Colon (tissue), 2 donors: ENCODE data around the gene LIMS2.

Source experiments
- FAIRE-seq: peaks from 2 replicates; lab custom pipeline; 2012; peaks lifted over from hg19 to GRCh38; lab: Jason Lieb, UNC
- donor health status: control.
- donor health status: control.

LIMS2 gene

DNA sequence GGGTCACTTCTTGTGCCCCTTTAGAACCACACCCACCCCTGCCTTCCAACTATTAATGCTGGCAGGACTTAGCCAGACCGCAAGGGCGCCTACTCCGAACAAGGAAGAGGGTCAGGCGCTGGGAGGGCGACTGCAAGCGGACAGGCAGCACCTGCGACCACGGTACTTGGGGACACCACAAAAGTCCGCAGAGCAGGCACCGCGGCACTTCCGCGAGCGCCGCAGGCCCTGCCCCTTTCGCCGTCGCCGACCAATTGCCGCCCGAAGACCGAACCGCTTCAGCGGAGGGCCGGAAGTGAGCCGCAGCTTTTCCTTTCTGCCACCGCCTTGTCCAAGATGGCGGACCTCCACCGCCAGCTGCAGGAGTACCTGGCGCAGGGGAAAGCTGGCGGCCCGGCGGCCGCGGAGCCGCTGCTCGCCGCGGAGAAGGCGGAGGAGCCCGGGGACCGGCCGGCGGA, 25.9 kb upstream of the LIMS2 start, which contains the start of gene SFT2D3:
Gene SFT2D3, plus strand, starts transcription at position 305 of the 458 bp plus-strand sequence. Its CDS starts 32 bp downstream, at position 337.
- FAIRE-seq: no peak

DNA sequence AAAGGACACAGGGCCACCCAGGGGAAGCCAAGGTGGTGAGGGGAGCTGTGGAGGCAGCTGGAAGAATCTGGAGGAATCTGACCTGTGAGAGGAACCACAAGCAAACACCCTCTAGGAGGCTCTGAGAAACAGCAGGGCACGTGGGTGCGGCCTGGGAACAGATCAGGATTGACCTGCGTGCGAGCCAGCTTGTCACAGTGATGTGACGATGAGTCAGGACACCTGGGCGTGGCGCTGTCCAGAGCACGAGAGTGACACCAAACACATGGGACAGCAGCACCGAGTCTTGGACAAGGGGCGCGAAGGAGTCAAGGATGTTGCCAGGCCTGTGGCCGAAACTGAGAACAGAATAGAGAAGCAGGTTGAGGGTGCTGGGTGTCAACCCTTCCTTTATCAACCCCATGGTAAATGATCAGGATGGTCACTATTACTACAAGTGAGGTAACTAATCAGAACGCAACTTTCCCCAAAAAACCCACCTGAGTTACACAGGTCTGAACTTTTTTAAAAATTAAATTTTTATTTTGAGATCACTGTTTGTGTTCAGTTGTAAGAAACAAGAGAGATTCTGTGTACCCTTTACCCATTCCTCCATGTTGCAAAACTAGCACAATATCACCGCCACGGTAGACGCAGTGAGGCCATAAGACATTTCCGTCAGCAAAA, 25.3 kb upstream of the LIMS2 start:
- no peak for FAIRE-seq

DNA sequence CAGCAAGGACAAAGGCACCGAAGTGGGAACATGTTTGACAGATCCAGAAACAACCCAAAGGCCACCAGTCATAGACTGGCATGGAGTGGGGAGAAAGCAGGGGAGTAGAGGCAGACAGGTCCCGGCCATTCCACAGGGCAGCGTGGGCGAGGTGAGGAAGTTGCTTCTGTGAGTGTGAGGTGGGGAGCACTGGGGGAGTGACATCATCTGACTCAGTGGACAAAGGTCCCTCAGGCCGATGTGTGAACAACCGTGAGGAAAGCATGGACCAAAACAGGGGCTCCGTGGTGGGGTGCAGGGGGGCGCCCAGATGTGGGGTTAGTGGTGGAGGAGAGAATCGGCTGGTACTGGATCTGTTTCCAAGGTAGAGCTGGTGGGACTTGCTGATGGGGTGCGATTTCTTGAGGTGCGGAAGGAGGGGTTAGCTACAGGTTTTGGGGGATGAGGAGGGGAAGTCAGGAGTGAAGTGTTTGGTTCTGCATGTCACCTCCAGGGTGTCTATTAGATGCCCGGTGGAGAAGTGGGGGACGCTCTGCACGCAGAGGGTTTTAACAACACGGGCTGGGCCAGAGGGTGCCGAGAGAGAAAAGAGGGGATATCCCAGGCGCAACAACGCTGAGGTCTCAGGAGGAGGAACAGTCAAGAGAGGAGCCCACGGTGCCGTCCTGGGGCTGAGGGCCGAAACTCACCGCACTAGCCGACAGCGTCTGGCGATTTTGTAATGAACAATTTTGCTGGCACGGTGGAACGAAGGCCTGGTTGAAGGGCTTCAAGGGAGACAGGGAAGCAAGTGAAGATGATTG, 23.4 kb upstream of the LIMS2 start:
- no peak for FAIRE-seq

- FAIRE-seq: no peak
Observed at GRCh38 chr2:127697482-127698180, 22.3 kb upstream of the LIMS2 start.

- no peak for FAIRE-seq
Observed at GRCh38 chr2:127695491-127696472, 20.5 kb upstream of the LIMS2 start.

- no peak for FAIRE-seq
Observed at GRCh38 chr2:127694986-127695385, 19.7 kb upstream of the LIMS2 start.

DNA sequence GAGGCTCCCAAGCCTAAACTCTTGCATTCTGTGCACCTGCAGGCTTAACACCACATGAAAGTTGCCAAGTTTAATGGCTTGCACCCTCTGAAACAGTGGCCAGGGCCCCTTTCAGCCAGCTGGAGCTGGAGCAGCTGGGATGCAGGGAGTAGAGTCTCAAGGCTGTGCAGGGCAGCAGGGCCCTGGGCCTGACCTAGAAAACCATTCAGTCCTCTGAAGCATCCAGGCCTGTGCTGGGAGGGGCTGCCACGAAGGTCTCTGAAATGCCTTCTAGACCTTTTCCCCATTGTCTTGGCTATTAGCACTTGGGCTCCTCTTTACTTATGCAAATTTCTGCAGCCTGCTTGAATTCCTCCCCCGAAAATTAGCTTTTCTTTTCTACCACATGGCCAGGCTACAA, 15.4 kb upstream of the LIMS2 start:
- FAIRE-seq: no peak

- no peak for FAIRE-seq
Observed at GRCh38 chr2:127688405-127688804, 13.1 kb upstream of the LIMS2 start.

- FAIRE-seq: no peak
Observed at GRCh38 chr2:127685410-127686080, 10.2 kb upstream of the LIMS2 start.

GRCh38 chr2:127683757-127684156, 8.4 kb upstream of the LIMS2 start:
- FAIRE-seq: no peak

DNA sequence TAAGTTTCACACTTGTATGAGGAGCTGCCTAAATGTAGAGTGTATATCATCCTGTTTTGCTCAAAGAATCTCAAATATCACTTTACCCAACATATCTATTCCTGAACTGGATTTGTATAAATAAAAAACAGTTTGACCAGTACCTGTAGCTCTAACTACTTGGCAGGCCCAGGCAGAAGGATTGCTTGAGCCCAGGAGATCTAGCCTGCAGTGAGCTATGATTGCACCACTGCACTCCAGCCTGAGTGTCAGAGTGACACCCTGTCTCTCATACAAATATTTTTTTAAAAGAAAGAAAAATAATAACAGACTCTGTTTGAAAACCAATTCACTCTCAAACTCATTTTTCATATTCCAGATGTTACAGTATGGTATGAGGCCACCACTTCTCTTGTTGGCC, 7.7 kb upstream of the LIMS2 start:
- FAIRE-seq: no peak

DNA sequence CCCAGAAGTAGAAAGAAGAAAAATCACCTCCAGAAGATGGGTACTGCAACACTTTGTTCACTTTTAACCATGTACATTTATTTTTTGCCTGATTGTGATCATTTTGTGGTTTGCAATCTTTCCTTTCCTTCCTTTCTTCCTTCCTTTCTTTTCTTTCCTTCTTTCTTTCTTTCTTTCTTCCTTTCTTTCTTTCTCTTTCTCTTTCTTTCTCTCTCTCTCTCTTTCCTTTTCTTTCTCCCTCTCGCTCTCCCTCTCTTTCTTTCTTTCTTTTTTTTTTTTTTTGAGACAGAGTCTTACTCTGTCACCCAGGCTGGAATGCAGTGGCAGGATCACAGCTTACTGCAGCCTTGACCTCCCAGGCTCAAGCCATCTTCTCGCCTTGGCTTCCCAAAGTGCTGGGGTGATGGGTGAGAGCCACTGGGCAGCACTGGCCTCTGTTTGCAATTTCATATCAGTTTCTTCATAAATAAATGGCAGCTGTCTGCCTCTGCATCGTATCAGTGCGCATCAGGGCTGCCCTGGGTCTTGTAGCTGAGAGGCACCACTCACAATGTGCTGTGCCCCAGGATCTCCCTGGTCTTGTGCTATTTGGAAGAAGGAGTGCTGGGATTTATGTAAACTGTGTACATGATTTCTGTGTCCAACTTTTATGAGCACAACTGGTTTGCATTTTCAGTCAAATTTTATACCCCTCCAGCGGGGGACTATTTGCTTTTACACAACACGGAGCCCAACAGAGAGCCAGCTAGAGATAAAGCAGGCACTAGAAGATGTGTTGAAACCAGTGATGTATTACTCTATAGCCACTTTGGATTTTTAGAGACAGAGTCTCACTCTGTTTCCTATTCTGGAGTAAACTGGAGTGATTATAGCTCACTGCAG, 6.9 kb upstream of the LIMS2 start:
- FAIRE-seq: no peak

- FAIRE-seq: no peak
Observed at GRCh38 chr2:127681288-127681804, 6.0 kb upstream of the LIMS2 start.

DNA sequence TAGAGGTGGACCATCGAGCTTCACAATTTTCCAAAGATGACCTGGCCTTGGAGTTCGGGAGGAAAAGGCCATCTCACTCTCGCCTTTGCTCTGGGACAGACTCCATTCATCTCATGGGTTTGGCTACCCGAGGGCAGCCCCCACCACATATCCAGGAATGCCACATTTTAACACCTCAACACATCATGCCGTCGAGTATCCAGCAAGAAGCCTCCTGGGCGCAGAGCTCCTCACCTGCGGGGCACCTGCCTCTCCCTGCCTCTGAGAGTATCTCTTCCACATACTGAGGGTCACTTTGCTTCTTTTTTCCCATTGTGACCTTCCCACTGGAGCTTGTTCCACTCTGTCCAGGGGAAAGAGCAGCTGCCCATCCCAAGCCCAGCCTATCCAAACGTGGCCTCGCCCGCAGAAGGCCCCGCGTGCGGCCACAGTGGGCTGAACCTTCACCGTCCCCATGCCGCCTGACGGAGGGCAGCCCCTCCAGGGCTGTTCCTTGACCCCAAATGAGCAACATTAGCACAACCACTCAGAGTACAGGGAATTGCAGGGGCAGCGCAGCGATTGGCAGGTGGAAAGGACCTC, 5.5 kb upstream of the LIMS2 start:
- FAIRE-seq: no peak

- FAIRE-seq: no peak
Observed at GRCh38 chr2:127679680-127680361, 4.5 kb upstream of the LIMS2 start.

- FAIRE-seq: no peak
Observed at GRCh38 chr2:127678991-127679390, 3.7 kb upstream of the LIMS2 start.

DNA sequence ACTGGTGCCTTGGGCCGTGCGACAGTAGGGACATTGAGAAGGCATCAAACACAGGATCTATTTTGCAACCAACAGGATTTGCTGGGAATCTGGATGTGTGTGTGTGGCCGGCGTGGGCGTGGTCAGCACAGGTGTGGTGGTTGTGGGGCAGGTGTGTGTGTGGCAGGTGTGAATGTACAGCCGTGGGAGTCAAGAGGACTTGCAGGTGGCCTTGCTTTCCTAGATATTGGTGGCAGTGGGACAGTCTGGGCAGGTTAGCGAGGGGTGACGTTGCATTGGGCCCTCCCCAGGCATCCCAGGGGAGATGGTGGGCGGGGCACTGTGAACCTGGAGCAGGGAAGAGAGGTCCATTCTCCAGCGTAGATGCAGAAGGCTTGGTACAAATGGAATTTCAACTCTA, 3.2 kb upstream of the LIMS2 start:
- no peak for FAIRE-seq

DNA sequence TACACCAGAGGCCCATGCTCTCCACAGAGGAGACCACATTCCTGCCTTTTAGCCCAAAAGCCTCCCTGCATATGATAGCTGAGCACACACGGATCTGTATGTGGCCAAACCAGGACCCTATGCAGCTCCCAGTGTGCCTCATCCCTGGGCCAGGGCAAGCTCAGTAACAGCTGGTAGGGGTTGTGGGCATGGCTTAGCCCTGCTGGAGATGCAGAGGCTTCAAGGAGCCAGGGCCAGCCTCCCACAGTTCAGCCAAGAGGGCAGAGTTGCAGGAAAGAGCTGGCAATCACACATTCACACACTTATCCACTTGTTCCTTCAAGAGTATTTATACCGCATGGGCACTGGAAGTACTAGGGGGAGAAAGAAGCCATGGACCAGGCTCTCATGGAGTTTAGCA, 1.6 kb upstream of the LIMS2 start:
- FAIRE-seq: no peak
